ENCODE data around the gene DHRS3.

DNA sequence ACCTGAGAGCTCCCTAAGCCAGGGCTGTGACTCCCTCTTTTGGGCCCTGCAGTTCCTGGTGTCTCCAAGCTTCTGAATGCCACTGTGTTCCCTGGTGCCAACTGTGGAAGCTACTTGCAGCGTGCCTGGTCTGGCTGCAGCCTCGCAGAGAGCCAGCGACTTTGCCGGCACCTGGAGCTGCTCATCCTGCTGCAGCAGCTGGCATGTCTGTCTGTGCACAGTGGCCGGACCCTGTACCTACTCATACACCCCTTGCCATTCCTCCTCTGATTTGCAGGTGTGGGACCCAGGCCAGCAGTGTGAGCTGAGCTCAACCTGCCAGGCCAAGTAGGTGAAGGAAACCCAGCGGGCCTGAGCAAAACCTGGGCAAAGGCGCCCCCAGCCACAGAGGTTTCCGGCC lies 13.6 kb upstream of the DHRS3 start:
- TF ChIP-seq, protein P1, sequence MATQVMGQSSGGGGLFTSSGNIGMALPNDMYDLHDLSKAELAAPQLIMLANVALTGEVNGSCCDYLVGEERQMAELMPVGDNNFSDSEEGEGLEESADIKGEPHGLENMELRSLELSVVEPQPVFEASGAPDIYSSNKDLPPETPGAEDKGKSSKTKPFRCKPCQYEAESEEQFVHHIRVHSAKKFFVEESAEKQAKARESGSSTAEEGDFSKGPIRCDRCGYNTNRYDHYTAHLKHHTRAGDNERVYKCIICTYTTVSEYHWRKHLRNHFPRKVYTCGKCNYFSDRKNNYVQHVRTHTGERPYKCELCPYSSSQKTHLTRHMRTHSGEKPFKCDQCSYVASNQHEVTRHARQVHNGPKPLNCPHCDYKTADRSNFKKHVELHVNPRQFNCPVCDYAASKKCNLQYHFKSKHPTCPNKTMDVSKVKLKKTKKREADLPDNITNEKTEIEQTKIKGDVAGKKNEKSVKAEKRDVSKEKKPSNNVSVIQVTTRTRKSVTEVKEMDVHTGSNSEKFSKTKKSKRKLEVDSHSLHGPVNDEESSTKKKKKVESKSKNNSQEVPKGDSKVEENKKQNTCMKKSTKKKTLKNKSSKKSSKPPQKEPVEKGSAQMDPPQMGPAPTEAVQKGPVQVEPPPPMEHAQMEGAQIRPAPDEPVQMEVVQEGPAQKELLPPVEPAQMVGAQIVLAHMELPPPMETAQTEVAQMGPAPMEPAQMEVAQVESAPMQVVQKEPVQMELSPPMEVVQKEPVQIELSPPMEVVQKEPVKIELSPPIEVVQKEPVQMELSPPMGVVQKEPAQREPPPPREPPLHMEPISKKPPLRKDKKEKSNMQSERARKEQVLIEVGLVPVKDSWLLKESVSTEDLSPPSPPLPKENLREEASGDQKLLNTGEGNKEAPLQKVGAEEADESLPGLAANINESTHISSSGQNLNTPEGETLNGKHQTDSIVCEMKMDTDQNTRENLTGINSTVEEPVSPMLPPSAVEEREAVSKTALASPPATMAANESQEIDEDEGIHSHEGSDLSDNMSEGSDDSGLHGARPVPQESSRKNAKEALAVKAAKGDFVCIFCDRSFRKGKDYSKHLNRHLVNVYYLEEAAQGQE (IDR thresholded peaks at IDR 0.05; ENCODE audit: insufficient read depth in 1 of 2, low read depth in 2 of 2, low read length in 2 of 2), result no peak
- no peak for TF ChIP-seq SIN3A (IDR thresholded peaks at IDR 0.05; ENCODE audit: borderline replicate concordance, insufficient read depth, low read length)
- TF ChIP-seq TAF1 (IDR thresholded peaks at IDR 0.05; ENCODE audit: borderline replicate concordance, insufficient read depth, low read length), result no peak
- no peak for TF ChIP-seq POLR2AphosphoS5 (IDR thresholded peaks at IDR 0.05; ENCODE audit: low read depth, low read length)
